WTC11 (cell line): ENCODE measurements around the gene NEDD4L. TPM values are rescaled to one million over a fixed set of nuclear protein-coding genes. Genes with fewer than 3 reads are reported as not detected.

Source experiments
- ATAC-seq: fragments of 200-7000 bp; cut with Tn5 transposase; 2 replicates; pipeline ENCODE4 v1.10.0; 2021; ENCODE audit warnings: mild to moderate bottlenecking, moderate library complexity
- CTCF ChIA-PET: fragments of 300-600 bp; sonication (Branson Sonifier 250); formaldehyde crosslinking; loops from one replicate; lab custom pipeline; 2021; ENCODE audit warnings: antibody characterized with exemption; lab: Charles Lee
- POLR2A ChIA-PET: fragments of 350-600 bp; sonication (Branson Sonifier 250); formaldehyde crosslinking; loops from one replicate; lab custom pipeline; 2021; ENCODE audit warnings: antibody characterized with exemption; lab: Charles Lee
- DNase-seq: peaks from one replicate; pipeline ENCODE4 v3.0.0; 2021; ENCODE audit warnings: low spot score
- H3K27ac Mint-ChIP-seq: 2 replicates; pipeline ENCODE4 v1.8.0; 2021; ENCODE audit warnings: mixed read lengths
- H3K27me3 Mint-ChIP-seq: 2 replicates; pipeline ENCODE4 v1.8.0; 2021; ENCODE audit warnings: low read depth, mild to moderate bottlenecking, moderate library complexity, mixed read lengths
- H3K36me3 Mint-ChIP-seq: 2 replicates; pipeline ENCODE4 v1.8.0; 2021; ENCODE audit warnings: mixed read lengths
- H3K4me1 Mint-ChIP-seq: 2 replicates; pipeline ENCODE4 v1.8.0; 2022; ENCODE audit warnings: mixed read lengths
- H3K4me3 Mint-ChIP-seq: 2 replicates; pipeline ENCODE4 v1.8.0; 2021; ENCODE audit warnings: mild to moderate bottlenecking, moderate library complexity, mixed read lengths
- H3K9me3 Mint-ChIP-seq: 2 replicates; pipeline ENCODE4 v1.8.0; 2021; ENCODE audit warnings: mixed read lengths
- AFF4 ChIP-seq: sonication (generic); formaldehyde crosslinking; IDR thresholded peaks from 2 replicates; pipeline ENCODE4 v1.8.1; 2023; ENCODE audit warnings: mild to moderate bottlenecking, missing genetic modification reagents, borderline replicate concordance
- ARID4B ChIP-seq: sonication (generic); formaldehyde crosslinking; IDR thresholded peaks from 2 replicates; pipeline ENCODE4 v1.8.0; 2023; ENCODE audit warnings: missing genetic modification reagents, mild to moderate bottlenecking, borderline replicate concordance
- ATF1 ChIP-seq: sonication (generic); formaldehyde crosslinking; IDR thresholded peaks from 2 replicates; pipeline ENCODE4 v1.8.1; 2023; ENCODE audit warnings: mild to moderate bottlenecking, moderate library complexity, missing genetic modification reagents
- CREB1 ChIP-seq: sonication (generic); formaldehyde crosslinking; IDR thresholded peaks from 2 replicates; pipeline ENCODE4 v1.8.0; 2023; ENCODE audit warnings: mild to moderate bottlenecking, missing genetic modification reagents
- E2F1 ChIP-seq: sonication (generic); formaldehyde crosslinking; IDR thresholded peaks from 2 replicates; pipeline ENCODE4 v1.8.0; 2022; ENCODE audit warnings: mild to moderate bottlenecking, missing genetic modification reagents
- E2F4 ChIP-seq: sonication (generic); formaldehyde crosslinking; IDR thresholded peaks from 2 replicates; pipeline ENCODE4 v1.8.1; 2022; ENCODE audit warnings: low read depth, mild to moderate bottlenecking, moderate library complexity, missing genetic modification reagents, borderline replicate concordance
- ELF4 ChIP-seq: sonication (generic); formaldehyde crosslinking; IDR thresholded peaks from 2 replicates; pipeline ENCODE4 v1.8.1; 2022; ENCODE audit warnings: low read depth, mild to moderate bottlenecking, moderate library complexity, missing genetic modification reagents
- ESRRA ChIP-seq: sonication (generic); formaldehyde crosslinking; IDR thresholded peaks from 2 replicates; pipeline ENCODE4 v1.8.1; 2022; ENCODE audit warnings: mild to moderate bottlenecking, missing genetic modification reagents, borderline replicate concordance
- GABPB1 ChIP-seq: sonication (generic); formaldehyde crosslinking; IDR thresholded peaks from 2 replicates; pipeline ENCODE4 v1.8.1; 2023; ENCODE audit warnings: mild to moderate bottlenecking, missing genetic modification reagents
- HMGA2 ChIP-seq: fragments of 250-450 bp; sonication (Bioruptor Pico); IDR thresholded peaks from 2 replicates; pipeline ENCODE4 v1.4.0; 2021; ENCODE audit warnings: mild to moderate bottlenecking, moderate library complexity
- KAT7 ChIP-seq: sonication (generic); formaldehyde crosslinking; IDR thresholded peaks from 2 replicates; pipeline ENCODE4 v1.8.1; 2023; ENCODE audit warnings: missing genetic modification reagents, mild to moderate bottlenecking, borderline replicate concordance
- MYBL2 ChIP-seq: sonication (generic); formaldehyde crosslinking; IDR thresholded peaks from 2 replicates; pipeline ENCODE4 v1.8.1; 2023; ENCODE audit warnings: mild to moderate bottlenecking, moderate library complexity, missing genetic modification reagents
- NFE2L1 ChIP-seq: sonication (generic); formaldehyde crosslinking; IDR thresholded peaks from 2 replicates; pipeline ENCODE4 v1.8.1; 2023; ENCODE audit warnings: missing genetic modification reagents
- NR3C1 ChIP-seq: sonication (generic); formaldehyde crosslinking; conservative IDR thresholded peaks from 2 replicates; pipeline ENCODE4 v1.8.1; 2023; ENCODE audit warnings: low read depth, mild to moderate bottlenecking, missing genetic modification reagents
- PREB ChIP-seq: sonication (generic); formaldehyde crosslinking; IDR thresholded peaks from 2 replicates; pipeline ENCODE4 v1.8.1; 2022; ENCODE audit warnings: mild to moderate bottlenecking, missing genetic modification reagents, moderate library complexity, borderline replicate concordance
- USF1 ChIP-seq: sonication (generic); formaldehyde crosslinking; IDR thresholded peaks from 2 replicates; pipeline ENCODE4 v1.8.0; 2022; ENCODE audit warnings: mild to moderate bottlenecking, missing genetic modification reagents
- ZNF138 ChIP-seq: sonication (generic); formaldehyde crosslinking; conservative IDR thresholded peaks from 2 replicates; pipeline ENCODE4 v1.8.1; 2022; ENCODE audit warnings: mild to moderate bottlenecking, moderate library complexity, missing genetic modification reagents
- ZNF396 ChIP-seq: fragments of 250-450 bp; sonication (Bioruptor Pico); IDR thresholded peaks from 2 replicates; pipeline ENCODE4 v1.8.0; 2021; ENCODE audit warnings: mild to moderate bottlenecking, moderate library complexity, borderline replicate concordance
- ZNF416 ChIP-seq: fragments of 250-450 bp; sonication (Bioruptor Pico); IDR thresholded peaks from 2 replicates; pipeline ENCODE4 v1.9.0; 2021; ENCODE audit warnings: mild to moderate bottlenecking, inconsistent platforms
- ZNF423 ChIP-seq: fragments of 250-450 bp; sonication (Bioruptor Pico); IDR thresholded peaks from 2 replicates; pipeline ENCODE4 v2.1.2; 2022; ENCODE audit warnings: mild to moderate bottlenecking, moderate library complexity
- total RNA-seq: library from RNA; stranded (reverse); gene quantifications from 3 replicates; pipeline ENCODE4 v1.2.3, GENCODE V29; 2021

NEDD4L gene
- total RNA-seq, 1 experiment from 2014 or later, result 88.0 TPM

GRCh38 chr18:58305792-58306191 is 261.8 kb downstream of the NEDD4L start:
- ATAC-seq, result no peak
- Mint-ChIP-seq H3K4me1 (peaks cover 2% of the 10 kb centered on the region; the same call in 1 of the 2 replicates), H3K36me3 (peaks cover 13% of the 10 kb centered on the region), H3K9me3 (peaks cover 19% of the 10 kb centered on the region), H3K27me3 (no peaks in the 10 kb centered on the region), H3K4me3 (no peak overlapping the region), H3K27ac (no peak overlapping the region)
- POLR2A ChIA-PET, result no interaction called here
- DNase-seq, result no peak
- TF ChIP-seq KAT7 (CRISPR knock-in tag) (no peak), E2F1 (CRISPR knock-in tag) (no peak), CREB1 (CRISPR knock-in tag) (no peak), USF1 (CRISPR knock-in tag) (no peak), E2F4 (CRISPR knock-in tag) (no peak)
- CTCF ChIA-PET, result interaction anchor here (1.0 kb wide), 1 partner anchor 180 kb away, joined by 3 read pairs; no protein-coding TSS in a partner anchor

- no peak overlapping the region; the same call in 1 of the 2 replicates for H3K27ac Mint-ChIP-seq
- peaks cover 13% of the 10 kb centered on the region for H3K36me3 Mint-ChIP-seq
- TF ChIP-seq GABPB1 (CRISPR knock-in tag) (no peak), ARID4B (CRISPR knock-in tag) (no peak), ELF4 (CRISPR knock-in tag) (no peak), ATF1 (no peak), ZNF396 (CRISPR knock-in tag) (no peak), ZNF138 (no peak), ZNF416 (CRISPR knock-in tag) (no peak), HMGA2 (CRISPR knock-in tag) (no peak)
- peaks cover 19% of the 10 kb centered on the region for H3K9me3 Mint-ChIP-seq
- POLR2A ChIA-PET, result no interaction called here
- DNase-seq (no peak), ATAC-seq (no peak)
- no peaks in the 10 kb centered on the region for H3K27me3 Mint-ChIP-seq
- H3K4me1 Mint-ChIP-seq, result peaks cover 2% of the 10 kb centered on the region; the same call in 1 of the 2 replicates
- H3K4me3 Mint-ChIP-seq, result no peak overlapping the region
- CTCF ChIA-PET, result no interaction called here
Observed at GRCh38 chr18:58307441-58307840, 263.4 kb downstream of the NEDD4L start.

GRCh38 chr18:58308463-58308862 is 264.4 kb downstream of the NEDD4L start:
- ChIA-PET POLR2A (no interaction called here), CTCF (no interaction called here)
- no peaks in the 10 kb centered on the region for H3K27me3 Mint-ChIP-seq
- ATAC-seq (no peak), DNase-seq (no peak)
- H3K9me3 Mint-ChIP-seq, result peaks cover 19% of the 10 kb centered on the region
- H3K27ac Mint-ChIP-seq, result no peak overlapping the region
- H3K4me1 Mint-ChIP-seq, result peaks cover 2% of the 10 kb centered on the region; the same call in 1 of the 2 replicates
- H3K4me3 Mint-ChIP-seq, result no peak overlapping the region
- peaks cover 13% of the 10 kb centered on the region for H3K36me3 Mint-ChIP-seq
- TF ChIP-seq AFF4 (CRISPR knock-in tag) (no peak), ESRRA (CRISPR knock-in tag) (no peak), ZNF423 (CRISPR knock-in tag) (no peak), NFE2L1 (CRISPR knock-in tag) (no peak), MYBL2 (no peak), PREB (CRISPR knock-in tag) (no peak), NR3C1 (CRISPR knock-in tag) (no peak)
